ENCODE measurements around the gene GPC3. TPM values are rescaled to one million over a fixed set of nuclear protein-coding genes. Genes with fewer than 3 reads are reported as not detected.
A peak's percentile ranks its signal among the peaks of the same experiment; 100 is the strongest.

Gene GPC3
- total and polyA plus RNA-seq, 2 experiments from 2014 or later, result 36.8 to 60.1 TPM

- ATAC-seq, result no peak
- H3K27ac ChIP-seq (ENCODE audit: low read depth), result no peak overlapping the region
These were observed 472.3 kb downstream of the GPC3 start for GRCh38 chrX:133513123-133513522.

GRCh38 chrX:133511041-133511440, 474.4 kb downstream of the GPC3 start:
- ATAC-seq (no peak), DNase-seq (ENCODE audit: low spot score) (no peak)
- no peaks in the 10 kb centered on the region for H4K20me1 ChIP-seq (replicated peaks; ENCODE audit: insufficient read depth)
- TF ChIP-seq POLR2AphosphoS5 (IDR thresholded peaks at IDR 0.05; ENCODE audit: low read depth), result no peak
- Mint-ChIP-seq H3K36me3 (ENCODE audit: low read depth) (peaks cover 6% of the 10 kb centered on the region), H3K9me3 (no peaks in the 10 kb centered on the region; the same call in 2 of the 3 replicates), H3K27ac (no peak overlapping the region), H3K4me3 (no peak overlapping the region), H3K27me3 (ENCODE audit: insufficient read depth, low read depth, poor library complexity) (peaks cover 10% of the 10 kb centered on the region), H3K4me1 (peaks cover 13% of the 10 kb centered on the region)
- H3K4me2 ChIP-seq, result no peak overlapping the region
- no peaks in the 10 kb centered on the region for H3K79me2 ChIP-seq (replicated peaks; ENCODE audit: insufficient read depth)
- peaks cover 9% of the 10 kb centered on the region; the same call in 1 of the 2 replicates for H3K4me1 ChIP-seq (ENCODE audit: insufficient read depth)
- H3K9me2 ChIP-seq (ENCODE audit: insufficient read depth), result no peaks in the 10 kb centered on the region
- H3F3A ChIP-seq (replicated peaks; ENCODE audit: low read depth), result no peaks in the 10 kb centered on the region
- no peaks in the 10 kb centered on the region for H3K36me3 ChIP-seq (ENCODE audit: insufficient read depth)
- H3K4me3 ChIP-seq, result no peak overlapping the region
- H3K27ac ChIP-seq (ENCODE audit: low read depth), result no peak overlapping the region
- no peaks in the 10 kb centered on the region for H3K27me3 ChIP-seq (ENCODE audit: insufficient read depth)
- no peak overlapping the region for H2AFZ ChIP-seq

More at GRCh38 chrX:133513123-133513522, 472.3 kb downstream of the GPC3 start:
- Histone ChIP-seq H3K4me1 (ENCODE audit: insufficient read depth) (peaks cover 9% of the 10 kb centered on the region; the same call in 1 of the 2 replicates), H3K4me2 (no peak overlapping the region), H2AFZ (no peak overlapping the region), H3K79me2 (replicated peaks; ENCODE audit: insufficient read depth) (no peaks in the 10 kb centered on the region), H3F3A (replicated peaks; ENCODE audit: low read depth) (no peaks in the 10 kb centered on the region), H4K20me1 (replicated peaks; ENCODE audit: insufficient read depth) (no peaks in the 10 kb centered on the region), H3K27me3 (ENCODE audit: insufficient read depth) (no peaks in the 10 kb centered on the region), H3K4me3 (no peak overlapping the region), H3K36me3 (ENCODE audit: insufficient read depth) (no peaks in the 10 kb centered on the region), H3K9me2 (ENCODE audit: insufficient read depth) (no peaks in the 10 kb centered on the region)
- TF ChIP-seq ETS1 (IDR thresholded peaks at IDR 0.05) (no peak), ZNF114 (CRISPR knock-in tag; IDR thresholded peaks at IDR 0.05) (no peak)
- Mint-ChIP-seq H3K27ac (no peak overlapping the region), H3K27me3 (ENCODE audit: insufficient read depth, low read depth, poor library complexity) (peaks cover 4% of the 10 kb centered on the region), H3K4me1 (peaks cover 13% of the 10 kb centered on the region), H3K9me3 (peaks cover 2% of the 10 kb centered on the region; the same call in 1 of the 3 replicates), H3K36me3 (ENCODE audit: low read depth) (peaks cover 4% of the 10 kb centered on the region; the same call in 1 of the 3 replicates), H3K4me3 (no peak overlapping the region)
- no peak for DNase-seq (ENCODE audit: low spot score)

- Histone ChIP-seq H3K79me2 (replicated peaks; ENCODE audit: insufficient read depth) (no peaks in the 10 kb centered on the region), H3K4me3 (no peak overlapping the region), H3K27ac (ENCODE audit: low read depth) (no peak overlapping the region), H4K20me1 (replicated peaks; ENCODE audit: insufficient read depth) (no peaks in the 10 kb centered on the region), H2AFZ (no peak overlapping the region), H3K36me3 (ENCODE audit: insufficient read depth) (no peaks in the 10 kb centered on the region), H3K27me3 (ENCODE audit: insufficient read depth) (no peaks in the 10 kb centered on the region), H3F3A (replicated peaks; ENCODE audit: low read depth) (no peaks in the 10 kb centered on the region), H3K9me2 (ENCODE audit: insufficient read depth) (no peaks in the 10 kb centered on the region), H3K4me1 (ENCODE audit: insufficient read depth) (peaks cover 15% of the 10 kb centered on the region), H3K4me2 (no peak overlapping the region)
- no peak for TF ChIP-seq ZNF114 (CRISPR knock-in tag; IDR thresholded peaks at IDR 0.05)
- no peak for TF ChIP-seq CTCF (conservative IDR thresholded peaks at IDR 0.05; ENCODE audit: low read depth in 2 of 2)
- no peak for TF ChIP-seq NANOG (IDR thresholded peaks at IDR 0.05; ENCODE audit: borderline replicate concordance)
- no peak for TF ChIP-seq STAT1 (IDR thresholded peaks at IDR 0.05; ENCODE audit: unreplicated experiment)
- TF ChIP-seq POLR2AphosphoS5 (IDR thresholded peaks at IDR 0.05; ENCODE audit: low read depth), result no peak
- no peak for TF ChIP-seq JUNB (IDR thresholded peaks at IDR 0.05; ENCODE audit: unreplicated experiment)
- TF ChIP-seq REST (IDR thresholded peaks at IDR 0.05; ENCODE audit: unreplicated experiment), result no peak
- TF ChIP-seq ZNF331 (CRISPR knock-in tag; IDR thresholded peaks at IDR 0.05; ENCODE audit: low read depth), result no peak
- DNase-seq (ENCODE audit: low spot score) (peak; percentile 10), ATAC-seq (no peak)
- H3K9me3 Mint-ChIP-seq, result no peaks in the 10 kb centered on the region
- no peak overlapping the region for H3K27ac Mint-ChIP-seq
- H3K4me3 Mint-ChIP-seq, result no peak overlapping the region
- peaks cover 27% of the 10 kb centered on the region for H3K4me1 Mint-ChIP-seq
- no peaks in the 10 kb centered on the region for H3K36me3 Mint-ChIP-seq (ENCODE audit: low read depth)
- H3K27me3 Mint-ChIP-seq (ENCODE audit: insufficient read depth, low read depth, poor library complexity), result peaks cover 4% of the 10 kb centered on the region
These were observed 488.0 kb downstream of the GPC3 start for GRCh38 chrX:133497356-133497755.

All from GM23338 (cell line).